Endothelial cell of umbilical vein (primary cell): ENCODE results near the gene ZFP1. TPM values are rescaled to one million over a fixed set of nuclear protein-coding genes. Genes with fewer than 3 reads are reported as not detected.

Experiments
- BruUV-seq: library from RNA; stranded (reverse); fragments of 400-500 nt; replicated peaks from 2 replicates; lab custom pipeline; 2021; lab: Mats Ljungman, UMichigan
- CTCF ChIA-PET: fragments of 300-600, 350-600 bp; sonication (Branson Sonifier 250); formaldehyde crosslinking; loops from one replicate; lab custom pipeline; 2021; ENCODE audit warnings: antibody characterized with exemption, inconsistent platforms; lab: Charles Lee
- POLR2A ChIA-PET: fragments of 300-600, 350-600 bp; sonication (Branson Sonifier 250); formaldehyde crosslinking; loops from one replicate; lab custom pipeline; 2021; ENCODE audit warnings: antibody characterized with exemption, inconsistent platforms; lab: Charles Lee
- DNase-seq: peaks from one replicate; pipeline ENCODE4 v3.0.0-alpha.2; 2011; ENCODE audit warnings: low read depth, low spot score
- FAIRE-seq: peaks from 2 replicates; lab custom pipeline; 2011; peaks lifted over from hg19 to GRCh38; lab: Jason Lieb, UNC
- H2AFZ ChIP-seq: 2 replicates; pipeline ENCODE4 v1.6.0; 2012; ENCODE audit warnings: low read depth, low read length, control low read depth, inconsistent platforms
- H3K27ac ChIP-seq: 2 replicates; pipeline ENCODE4 v1.5.1; 2011; ENCODE audit warnings: low read depth, mild to moderate bottlenecking, control low read depth, low read length, moderate library complexity; ENCODE audit not compliant: insufficient read depth
- H3K27me3 ChIP-seq, 2 experiments: 2 replicates each; pipeline versions ENCODE4 v1.6.0 to v1.6.1; 2011; ENCODE audit warnings: low read length in 2 of 2, mixed read lengths in 1 of 2; ENCODE audit not compliant: control insufficient read depth in 2 of 2, insufficient read depth in 2 of 2
- H3K36me3 ChIP-seq, 2 experiments: 2 replicates in 1 of 2; 3 replicates in 1 of 2; pipeline ENCODE4 v1.5.1; 2011; ENCODE audit warnings: low read length in 2 of 2, mild to moderate bottlenecking in 1 of 2, moderate library complexity in 1 of 2; ENCODE audit not compliant: control insufficient read depth in 2 of 2, insufficient read depth in 2 of 2; ENCODE audit errors: extremely low read depth in 1 of 2
- H3K4me1 ChIP-seq: 3 replicates; pipeline ENCODE4 v1.5.1; 2011; ENCODE audit warnings: mild to moderate bottlenecking, low read length; ENCODE audit not compliant: control insufficient read depth, insufficient read depth; ENCODE audit errors: extremely low read depth
- H3K4me2 ChIP-seq: 2 replicates; pipeline ENCODE4 v1.6.1; 2011; ENCODE audit warnings: low read length, control low read depth, mixed read lengths; ENCODE audit not compliant: insufficient read depth
- H3K4me3 ChIP-seq, 3 experiments: fragments of 200-600 bp in 1 of 3; sonication (generic), shearing (Covaris generic) in 1 of 3; replicated peaks in 1 of 3; 2 replicates each; pipeline ENCODE4 v1.5.1; 2011 to 2016; ENCODE audit warnings: control low read depth in 3 of 3, low read length in 3 of 3, mild to moderate bottlenecking in 2 of 3, inconsistent platforms in 1 of 3, low read depth in 1 of 3, moderate library complexity in 1 of 3; ENCODE audit not compliant: insufficient read depth in 1 of 3
- H3K79me2 ChIP-seq: 2 replicates; pipeline ENCODE4 v1.6.0; 2012; ENCODE audit warnings: low read length, inconsistent platforms; ENCODE audit not compliant: control insufficient read depth, insufficient read depth
- H3K9ac ChIP-seq: replicated peaks from 2 replicates; pipeline ENCODE3; 2011; ENCODE audit warnings: low read length, control low read depth; ENCODE audit not compliant: insufficient read depth; ENCODE audit errors: extremely low read depth
- H3K9me1 ChIP-seq: replicated peaks from 3 replicates; pipeline ENCODE4 v1.6.0; 2011; ENCODE audit warnings: mild to moderate bottlenecking, low read length; ENCODE audit not compliant: control insufficient read depth, insufficient read depth; ENCODE audit errors: extremely low read depth
- H3K9me3 ChIP-seq: replicated peaks from 2 replicates; pipeline ENCODE4 v1.5.1; 2012; ENCODE audit warnings: low read length, inconsistent platforms; ENCODE audit not compliant: control insufficient read depth, insufficient read depth
- H4K20me1 ChIP-seq: replicated peaks from 2 replicates; pipeline ENCODE3; 2011; ENCODE audit warnings: mild to moderate bottlenecking, low read length; ENCODE audit not compliant: control insufficient read depth, insufficient read depth; ENCODE audit errors: extremely low read depth
- CTCF ChIP-seq, 2 donors: IDR thresholded peaks; 1 replicate in 1 of 2; 2 replicates in 1 of 2; pipeline ENCODE4 v1.5.1; 2011; ENCODE audit warnings: low read length in 2 of 2, mild to moderate bottlenecking in 2 of 2, moderate library complexity in 2 of 2, control low read depth in 1 of 2, inconsistent platforms in 1 of 2, low read depth in 1 of 2; ENCODE audit not compliant: insufficient read depth in 1 of 2; ENCODE audit errors: extremely low read depth in 1 of 2
- EZH2 ChIP-seq: IDR thresholded peaks from 2 replicates; pipeline ENCODE4 v1.6.1; 2012; ENCODE audit warnings: borderline replicate concordance, low read depth, mild to moderate bottlenecking, moderate library complexity, low read length, inconsistent platforms; ENCODE audit not compliant: severe bottlenecking
- FOS ChIP-seq: IDR thresholded peaks from 2 replicates; pipeline ENCODE4 v1.6.1; 2011; ENCODE audit warnings: mild to moderate bottlenecking, low read length, moderate library complexity, borderline replicate concordance; ENCODE audit not compliant: insufficient read depth
- GATA2 ChIP-seq: IDR thresholded peaks from 2 replicates; pipeline ENCODE4 v1.7.0; 2011; ENCODE audit warnings: low read depth, mild to moderate bottlenecking, moderate library complexity, mixed read lengths, low read length; ENCODE audit not compliant: insufficient read length, insufficient read depth
- JUN ChIP-seq: IDR thresholded peaks from 2 replicates; pipeline ENCODE4 v1.6.1; 2011; ENCODE audit warnings: borderline replicate concordance, low read depth; ENCODE audit not compliant: insufficient read length, insufficient read depth
- MAX ChIP-seq: IDR thresholded peaks from 2 replicates; pipeline ENCODE4 v1.6.1; 2011; ENCODE audit not compliant: insufficient read depth, insufficient read length
- MYC ChIP-seq: IDR thresholded peaks from one replicate; pipeline ENCODE4 v1.6.1; 2011; ENCODE audit warnings: mild to moderate bottlenecking, low read depth, low read length
- POLR2A ChIP-seq: IDR thresholded peaks from 2 replicates; pipeline ENCODE4 v1.6.1; 2012; ENCODE audit warnings: low read depth, mild to moderate bottlenecking, control low read depth, low read length
- POLR2AphosphoS5 ChIP-seq: IDR thresholded peaks from 2 replicates; pipeline ENCODE4 v1.6.1; 2012; ENCODE audit warnings: low read depth, mild to moderate bottlenecking, control low read depth, low read length, moderate library complexity; ENCODE audit not compliant: insufficient read depth
- dilution Hi-C: fragments of 300-500 bp; cut with MboI; formaldehyde crosslinking; loops from one replicate; pipeline ENCODE4 v1.15.0; 2019; ENCODE audit warnings: low sequenced_read_pairs; ENCODE audit not compliant: extremely low pct_ligation_motif_present
- intact Hi-C: fragments of 100-400 bp; cut with micrococcal nuclease; formaldehyde crosslinking; loops from one replicate; pipeline ENCODE4 v1.10.0; 2022
- polyA plus RNA-seq, 4 experiments: library from polyadenylated mRNA; depleted of rRNA in 3 of 4; stranded (reverse) in 3 of 4; unstranded in 1 of 4; fragments of >200 nt; gene quantifications; 2 replicates each; pipeline versions ENCODE4 v1.2.1 to v1.2.3, GENCODE V29; 2011 to 2012; ENCODE audit warnings: missing spikeins in 1 of 4
- total RNA-seq: library from RNA; stranded (reverse); gene quantifications from 2 replicates; pipeline ENCODE4 v1.2.3, GENCODE V29; 2021

The ZFP1 gene
- total and polyA plus RNA-seq, 2 donors (not counting 3 experiments of a cell fraction or from before 2014, with no cell fraction given): 2.8 to 9.8 TPM

GRCh38 chr16:75189638-75190245, 41.4 kb downstream of the ZFP1 start:
- no peak for TF ChIP-seq MYC
- TF ChIP-seq MAX: no peak
- TF ChIP-seq EZH2: no peak
- TF ChIP-seq JUN: no peak
- TF ChIP-seq GATA2: no peak
- no peak for TF ChIP-seq POLR2A
- TF ChIP-seq CTCF (IDR thresholded peaks at IDR 0.05; ENCODE audit: extremely low read depth in 1 of 2, insufficient read depth in 1 of 2, low read depth in 1 of 2, low read length in 2 of 2): no peak
- TF ChIP-seq POLR2AphosphoS5: no peak
- no peak for TF ChIP-seq FOS
- H3K9me1 ChIP-seq: no peaks in the 10 kb centered on the region
- no TSS peak for BruUV-seq
- ChIA-PET POLR2A (no interaction called here), CTCF (interaction anchor here (2.0 to 2.1 kb wide), 2 partner anchors 10 kb away, joined by 11 to 13 read pairs; no protein-coding TSS in a partner anchor)
- no peak overlapping the region for H3K4me2 ChIP-seq
- no peak for FAIRE-seq
- no peaks in the 10 kb centered on the region for H4K20me1 ChIP-seq
- H3K27ac ChIP-seq: no peak overlapping the region
- H3K79me2 ChIP-seq: no peaks in the 10 kb centered on the region
- peaks cover 2 to 6% of the 10 kb centered on the region in 2 experiments for H3K27me3 ChIP-seq
- no peak for DNase-seq
- dilution Hi-C loops (no loop called here), intact Hi-C loops (no loop called here)
- H3K4me3 ChIP-seq: no peak overlapping the region
- no peaks in the 10 kb centered on the region for H3K9me3 ChIP-seq
- H3K4me1 ChIP-seq: no peaks in the 10 kb centered on the region
- H3K36me3 ChIP-seq: no peaks in the 10 kb centered on the region
- no peak overlapping the region for H3K9ac ChIP-seq
- H2AFZ ChIP-seq: no peak overlapping the region
